T-helper 2 cell treated with Interferon-gamma antibody and Interleukin-4, amounts not matched to agents 5 μg/mL and 100 μg/mL, for 36 hours (primary cell): Measurements from ENCODE around the gene SLC25A38.
"Not testable (repeated sequence)": the region's sequence is repeated elsewhere in the genome, so short reads cannot be mapped to it uniquely, and the experiment has no call there.

Experiments
- DNase-seq: peaks from one replicate; pipeline ENCODE4 v3.0.0; 2021; ENCODE audit warnings: low spot score
- H3K27ac Mint-ChIP-seq: one replicate; pipeline ENCODE4 v1.8.0; 2021; ENCODE audit warnings: mild to moderate bottlenecking, mixed read lengths
- H3K27me3 Mint-ChIP-seq: one replicate; pipeline ENCODE4 v1.8.0; 2021; ENCODE audit warnings: low read depth, mixed read lengths
- H3K36me3 Mint-ChIP-seq: one replicate; pipeline ENCODE4 v1.8.0; 2021; ENCODE audit warnings: low read depth, mixed read lengths
- H3K4me1 Mint-ChIP-seq: one replicate; pipeline ENCODE4 v1.8.0; 2021; ENCODE audit warnings: low read depth, mixed read lengths
- H3K4me3 Mint-ChIP-seq: one replicate; pipeline ENCODE4 v1.8.0; 2022; ENCODE audit warnings: mild to moderate bottlenecking, moderate library complexity, mixed read lengths
- H3K9me3 Mint-ChIP-seq: one replicate; pipeline ENCODE4 v1.8.0; 2021; ENCODE audit warnings: mixed read lengths

The SLC25A38 gene

GRCh38 chr3:39353168-39353927 lies 29.8 kb upstream of the SLC25A38 start:
- H3K27ac Mint-ChIP-seq, H3K27me3 Mint-ChIP-seq, H3K4me3 Mint-ChIP-seq, H3K9me3 Mint-ChIP-seq, DNase-seq: not testable (repeated sequence)
- Mint-ChIP-seq H3K36me3 (peaks cover 20% of the 10 kb centered on the region), H3K4me1 (peaks cover 55% of the 10 kb centered on the region)

- peaks cover 13% of the 10 kb centered on the region for H3K9me3 Mint-ChIP-seq
- peaks cover 36% of the 10 kb centered on the region for H3K36me3 Mint-ChIP-seq
- peaks cover 64% of the 10 kb centered on the region for H3K4me1 Mint-ChIP-seq
- no peak for DNase-seq
- H3K27me3 Mint-ChIP-seq = peaks cover 3% of the 10 kb centered on the region
- H3K4me3 Mint-ChIP-seq = peak overlapping the region; percentile 66
- H3K27ac Mint-ChIP-seq = peak overlapping the region; percentile 77
These were observed 24.8 kb upstream of the SLC25A38 start for GRCh38 chr3:39358333-39358732.

GRCh38 chr3:39361252-39361927 lies 21.8 kb upstream of the SLC25A38 start:
- DNase-seq = peak; percentile 84
- H3K4me1 Mint-ChIP-seq = peaks cover 68% of the 10 kb centered on the region
- peaks cover 7% of the 10 kb centered on the region for H3K27me3 Mint-ChIP-seq
- peaks cover 24% of the 10 kb centered on the region for H3K9me3 Mint-ChIP-seq
- H3K36me3 Mint-ChIP-seq = peaks cover 41% of the 10 kb centered on the region
- peak overlapping the region; percentile 76 for H3K4me3 Mint-ChIP-seq
- H3K27ac Mint-ChIP-seq = peak overlapping the region; percentile 92

GRCh38 chr3:39362192-39362591 lies 21.0 kb upstream of the SLC25A38 start:
- peak overlapping the region; percentile 92 for H3K27ac Mint-ChIP-seq
- peak overlapping the region; percentile 76 for H3K4me3 Mint-ChIP-seq
- peaks cover 7% of the 10 kb centered on the region for H3K27me3 Mint-ChIP-seq
- peaks cover 24% of the 10 kb centered on the region for H3K9me3 Mint-ChIP-seq
- peak; percentile 15 for DNase-seq
- H3K36me3 Mint-ChIP-seq = peaks cover 41% of the 10 kb centered on the region
- H3K4me1 Mint-ChIP-seq = peaks cover 66% of the 10 kb centered on the region

- DNase-seq = no peak
- peak overlapping the region; percentile 92 for H3K27ac Mint-ChIP-seq
- peaks cover 24% of the 10 kb centered on the region for H3K9me3 Mint-ChIP-seq
- H3K4me1 Mint-ChIP-seq = peaks cover 61% of the 10 kb centered on the region
- peak overlapping the region; percentile 76 for H3K4me3 Mint-ChIP-seq
- H3K36me3 Mint-ChIP-seq = peaks cover 38% of the 10 kb centered on the region
- peaks cover 7% of the 10 kb centered on the region for H3K27me3 Mint-ChIP-seq
These were observed 20.4 kb upstream of the SLC25A38 start for GRCh38 chr3:39362812-39363211.

- DNase-seq, H3K4me3 Mint-ChIP-seq, H3K27me3 Mint-ChIP-seq, H3K27ac Mint-ChIP-seq: not testable (repeated sequence)
- Mint-ChIP-seq H3K4me1 (peaks cover 12% of the 10 kb centered on the region), H3K9me3 (peaks cover 23% of the 10 kb centered on the region), H3K36me3 (peaks cover 19% of the 10 kb centered on the region)
These were observed 12.7 kb upstream of the SLC25A38 start for GRCh38 chr3:39370450-39370849.

GRCh38 chr3:39372833-39373232 lies 10.3 kb upstream of the SLC25A38 start:
- Mint-ChIP-seq H3K27ac (no peak overlapping the region), H3K4me1 (peaks cover 15% of the 10 kb centered on the region), H3K36me3 (peaks cover 21% of the 10 kb centered on the region), H3K9me3 (peaks cover 18% of the 10 kb centered on the region), H3K27me3 (peaks cover 10% of the 10 kb centered on the region), H3K4me3 (no peak overlapping the region)
- no peak for DNase-seq

GRCh38 chr3:39376959-39377634 lies 6.1 kb upstream of the SLC25A38 start:
- no peak overlapping the region for H3K27ac Mint-ChIP-seq
- H3K36me3 Mint-ChIP-seq = peaks cover 19% of the 10 kb centered on the region
- no peak for DNase-seq
- no peaks in the 10 kb centered on the region for H3K27me3 Mint-ChIP-seq
- H3K9me3 Mint-ChIP-seq = no peaks in the 10 kb centered on the region
- peaks cover 20% of the 10 kb centered on the region for H3K4me1 Mint-ChIP-seq
- H3K4me3 Mint-ChIP-seq = no peak overlapping the region

- peaks cover 21% of the 10 kb centered on the region for H3K4me1 Mint-ChIP-seq
- H3K27me3 Mint-ChIP-seq = no peaks in the 10 kb centered on the region
- peak; percentile 43 for DNase-seq
- H3K4me3 Mint-ChIP-seq = no peak overlapping the region
- no peak overlapping the region for H3K27ac Mint-ChIP-seq
- no peaks in the 10 kb centered on the region for H3K9me3 Mint-ChIP-seq
- H3K36me3 Mint-ChIP-seq = peaks cover 14% of the 10 kb centered on the region
These were observed 5.1 kb upstream of the SLC25A38 start for GRCh38 chr3:39378088-39378487.

- Mint-ChIP-seq H3K9me3 (no peaks in the 10 kb centered on the region), H3K4me1 (peaks cover 18% of the 10 kb centered on the region), H3K27ac (no peak overlapping the region), H3K4me3 (no peak overlapping the region), H3K27me3 (no peaks in the 10 kb centered on the region), H3K36me3 (peaks cover 11% of the 10 kb centered on the region)
- DNase-seq = no peak
These were observed 4.0 kb upstream of the SLC25A38 start for GRCh38 chr3:39378957-39379777.

GRCh38 chr3:39379778-39380155 lies 3.4 kb upstream of the SLC25A38 start:
- H3K4me3 Mint-ChIP-seq = no peak overlapping the region
- no peaks in the 10 kb centered on the region for H3K27me3 Mint-ChIP-seq

GRCh38 chr3:39381432-39381831 lies 1.7 kb upstream of the SLC25A38 start:
- Mint-ChIP-seq H3K36me3 (peaks cover 13% of the 10 kb centered on the region), H3K27me3 (no peaks in the 10 kb centered on the region), H3K27ac (no peak overlapping the region), H3K4me3 (peak overlapping the region; percentile 1), H3K4me1 (peaks cover 27% of the 10 kb centered on the region), H3K9me3 (no peaks in the 10 kb centered on the region)
- DNase-seq = no peak

More at GRCh38 chr3:39379778-39380155, 3.4 kb upstream of the SLC25A38 start:
- no peaks in the 10 kb centered on the region for H3K9me3 Mint-ChIP-seq
- H3K4me1 Mint-ChIP-seq = peaks cover 21% of the 10 kb centered on the region
- DNase-seq = no peak
- H3K27ac Mint-ChIP-seq = no peak overlapping the region
- H3K36me3 Mint-ChIP-seq = peaks cover 11% of the 10 kb centered on the region

- no peaks in the 10 kb centered on the region for H3K27me3 Mint-ChIP-seq
- H3K27ac Mint-ChIP-seq = peak overlapping the region; percentile 98
- DNase-seq = peak; percentile 98
- peaks cover 42% of the 10 kb centered on the region for H3K4me1 Mint-ChIP-seq
- H3K36me3 Mint-ChIP-seq = peaks cover 18% of the 10 kb centered on the region
- no peaks in the 10 kb centered on the region for H3K9me3 Mint-ChIP-seq
- H3K4me3 Mint-ChIP-seq = peak overlapping the region; percentile 98
These were observed 903 bp downstream of the SLC25A38 start for GRCh38 chr3:39383881-39384664.
